GM21717 (cell line): Measurements from ENCODE around the gene LRRC3B.

Experiments used
- ATAC-seq: cut with Tn5 transposase; IDR thresholded peaks from one replicate; pipeline ENCODE4 v1.9.1; 2021; ENCODE audit warnings: mild to moderate bottlenecking, moderate library complexity; ENCODE audit not compliant: unreplicated experiment

LRRC3B gene

GRCh38 chr3:26704736-26705135 is 82.2 kb downstream of the LRRC3B start:
- ATAC-seq = no peak

DNA sequence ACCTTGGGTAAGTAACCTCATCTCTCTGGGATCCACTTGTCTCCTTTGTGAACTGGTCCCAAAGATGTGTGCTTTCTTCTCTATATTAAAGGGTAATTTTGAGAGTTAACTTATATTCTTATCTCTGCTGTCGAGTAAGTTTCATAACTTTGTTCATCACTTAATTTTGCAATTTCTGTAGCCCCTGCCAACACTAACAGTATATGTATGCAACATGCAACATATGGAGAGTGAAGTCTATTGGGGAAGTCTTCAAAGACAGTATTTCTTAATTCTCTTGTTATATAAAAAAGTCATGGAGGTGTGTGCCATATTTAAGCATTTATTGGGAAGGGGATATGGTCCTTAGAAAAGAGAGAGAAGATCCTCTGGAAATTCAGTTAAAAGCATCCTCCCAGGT is 85.9 kb downstream of the LRRC3B start:
- no peak for ATAC-seq

DNA sequence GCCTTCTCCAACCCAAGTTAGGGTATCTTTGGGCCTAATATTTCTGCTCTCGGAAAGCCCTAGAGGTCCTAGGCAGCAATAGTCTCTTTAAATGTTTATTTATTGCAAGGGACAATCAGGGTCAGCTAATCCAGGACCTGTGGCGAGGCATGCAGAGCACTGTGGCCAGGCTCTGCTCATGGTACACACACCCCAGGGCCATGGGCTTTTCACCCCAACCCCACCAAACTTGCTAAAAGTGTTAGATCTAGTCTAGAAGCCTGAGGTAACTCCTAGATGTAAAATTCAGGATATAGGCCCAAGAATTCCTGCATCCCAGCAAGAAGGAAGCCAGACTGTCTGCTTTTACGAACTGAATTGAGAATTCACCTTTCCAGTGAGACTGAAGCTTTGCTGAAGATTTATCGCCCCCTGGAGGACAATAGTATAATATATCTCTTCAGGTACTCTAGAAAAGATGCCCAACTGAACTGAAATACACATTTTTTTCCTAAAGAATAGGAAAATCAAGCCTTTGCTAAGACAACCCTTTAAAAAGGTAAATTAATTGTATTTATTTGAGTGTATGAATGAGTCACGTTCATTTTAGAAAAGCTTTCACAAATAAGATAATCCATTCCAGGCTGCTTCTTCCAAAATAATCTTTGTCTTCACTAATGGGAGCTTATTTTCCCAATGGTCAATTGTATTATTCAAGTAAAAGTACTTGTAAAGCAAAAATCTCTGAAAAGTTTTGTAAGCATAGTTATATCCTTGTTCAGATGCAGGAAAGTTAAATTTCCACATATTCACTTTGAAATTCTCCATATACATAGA is 89.8 kb downstream of the LRRC3B start:
- peak; percentile 75 for ATAC-seq

- no peak for ATAC-seq
Measured at GRCh38 chr3:26713091-26713490, 90.5 kb downstream of the LRRC3B start.

GRCh38 chr3:26714485-26714884 is 91.9 kb downstream of the LRRC3B start:
- ATAC-seq = no peak

DNA sequence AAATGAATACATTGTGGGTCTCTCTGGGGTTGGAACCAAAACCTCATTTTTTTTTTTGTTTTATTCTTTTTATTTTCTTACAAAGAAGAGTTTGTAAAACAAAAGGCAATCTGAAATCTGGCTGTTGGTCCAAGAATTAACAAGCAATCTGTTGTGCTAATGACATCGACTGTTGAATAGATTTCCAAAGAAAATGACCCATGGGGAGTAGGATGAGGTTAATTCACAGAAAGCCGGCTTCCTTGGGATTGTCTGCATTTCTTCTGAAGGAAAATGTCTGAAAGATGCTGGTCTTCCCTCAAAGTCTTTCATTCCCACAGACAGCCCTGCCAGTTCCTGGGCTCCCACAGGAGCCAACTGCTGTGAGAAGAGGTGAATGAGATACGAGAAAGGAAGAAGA is 92.9 kb downstream of the LRRC3B start:
- no peak for ATAC-seq

DNA sequence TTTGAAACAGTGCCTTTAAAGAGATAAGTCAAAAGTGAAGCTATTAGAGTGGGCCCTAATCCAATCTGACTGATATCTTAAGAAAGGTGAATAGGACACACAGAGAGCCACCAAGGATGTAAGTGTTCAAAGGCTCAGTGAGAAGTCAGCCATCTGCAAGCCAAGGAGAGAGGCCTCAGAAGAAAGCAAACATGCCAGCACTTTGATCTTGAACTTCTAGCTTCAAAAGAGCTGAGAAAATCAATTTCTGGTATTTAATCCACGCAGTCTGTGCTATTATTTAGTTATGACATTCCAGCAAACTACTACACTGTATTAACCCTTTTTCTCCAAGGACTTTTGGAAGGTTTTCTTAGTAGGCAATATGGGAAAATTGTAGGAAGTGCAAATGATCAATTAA is 95.7 kb downstream of the LRRC3B start:
- no peak for ATAC-seq

DNA sequence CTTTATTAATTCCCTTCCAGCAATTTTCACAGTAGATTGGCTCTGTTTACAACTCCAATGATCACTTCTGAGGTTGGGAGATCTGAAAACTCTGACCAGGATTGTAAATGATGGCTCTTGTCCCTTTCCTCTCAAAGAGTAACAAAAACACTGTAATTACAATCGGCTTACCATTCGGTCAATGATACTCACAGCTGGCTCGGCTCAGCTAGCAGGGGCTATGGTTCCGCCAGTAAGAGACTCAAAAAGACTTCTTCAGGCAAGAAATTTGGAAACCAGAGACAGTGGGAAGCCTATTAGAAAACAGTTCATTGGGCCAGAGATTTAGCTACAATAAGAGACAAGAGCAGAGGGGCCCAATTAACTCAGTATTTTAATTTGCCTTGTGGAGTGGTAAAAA is 96.6 kb downstream of the LRRC3B start:
- no peak for ATAC-seq

GRCh38 chr3:26721047-26721446 is 98.5 kb downstream of the LRRC3B start:
- ATAC-seq = no peak

DNA sequence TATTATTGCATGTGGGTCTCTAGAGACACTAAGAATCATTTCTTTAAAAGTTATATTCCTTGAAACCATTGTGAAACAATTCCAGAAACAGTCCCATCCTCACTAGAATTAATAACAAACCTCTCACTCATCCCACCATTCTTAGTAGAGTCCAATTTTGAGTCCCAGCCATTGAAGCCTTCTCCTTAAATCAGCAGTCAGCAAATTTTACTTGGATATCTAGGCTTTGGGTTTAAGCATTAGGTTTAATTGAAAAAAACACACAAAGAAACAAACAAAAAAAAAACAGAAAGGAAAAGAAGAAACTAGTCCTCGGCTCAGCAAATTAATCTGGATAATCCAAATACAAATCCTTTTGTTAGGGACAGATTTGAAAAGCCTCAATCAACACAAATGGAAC is 109.3 kb downstream of the LRRC3B start:
- no peak for ATAC-seq

DNA sequence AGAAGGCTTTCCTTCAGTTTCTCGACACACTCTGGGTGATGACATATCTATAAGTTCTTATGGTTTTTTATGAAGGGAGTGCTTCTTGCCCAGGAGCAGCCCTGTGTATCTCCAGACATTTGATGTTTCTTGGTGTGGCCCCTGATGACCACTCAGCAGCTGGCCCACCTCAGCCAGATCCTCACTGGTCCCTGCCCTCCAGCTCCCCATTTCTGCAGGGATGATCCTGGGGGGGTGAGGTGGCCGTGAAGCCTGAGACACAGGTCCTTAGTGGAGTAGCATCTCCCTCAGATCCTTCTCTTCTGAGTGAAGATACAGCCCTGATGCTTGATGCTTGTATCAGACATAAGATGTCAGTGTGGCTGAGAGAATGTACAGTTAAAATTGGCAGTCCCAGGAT is 127.7 kb downstream of the LRRC3B start:
- no peak for ATAC-seq

DNA sequence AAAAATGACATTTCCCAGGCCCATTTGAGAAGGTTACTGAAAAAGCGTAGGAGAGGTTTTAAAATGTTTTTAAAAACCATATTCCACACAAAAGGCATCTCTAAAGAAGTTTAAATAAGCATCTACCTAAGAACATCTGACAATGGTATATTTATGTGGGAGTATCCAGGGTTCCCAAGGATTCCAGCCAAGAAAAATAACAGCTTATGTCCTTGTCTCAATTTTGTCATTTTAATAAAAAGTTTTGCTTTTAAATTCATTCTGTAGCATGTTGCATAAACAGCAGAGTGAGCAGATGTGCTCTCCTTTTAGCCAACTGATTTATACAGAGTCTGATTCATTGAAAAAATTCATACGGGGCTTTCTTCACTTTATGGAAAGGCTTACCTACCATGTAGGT is 129.9 kb downstream of the LRRC3B start:
- ATAC-seq = no peak

- ATAC-seq = no peak
Measured at GRCh38 chr3:26753095-26753494, 130.5 kb downstream of the LRRC3B start.

DNA sequence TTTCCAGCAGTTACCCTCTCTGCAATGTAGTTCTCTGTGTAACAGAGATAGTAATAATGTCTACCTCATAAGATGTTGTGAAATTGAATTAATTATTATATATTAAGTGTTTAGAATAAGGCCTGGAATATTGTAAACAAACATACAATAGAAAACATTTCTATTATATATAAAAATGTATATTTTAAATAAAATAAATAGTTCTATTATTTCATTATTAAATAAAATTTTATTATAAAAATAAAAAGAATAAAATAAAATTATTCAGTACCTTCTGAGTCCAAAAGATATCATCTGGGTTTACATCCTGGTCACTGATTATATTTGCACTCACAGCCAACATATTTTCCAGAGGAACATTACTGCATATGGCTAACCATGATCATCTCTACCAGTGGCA is 135.4 kb downstream of the LRRC3B start:
- no peak for ATAC-seq
